ENCODE measurements around the gene ITCH. TPM values are rescaled to one million over a fixed set of nuclear protein-coding genes. Genes with fewer than 3 reads are reported as not detected.
A peak's percentile ranks its signal among the peaks of the same experiment; 100 is the strongest.

The ITCH gene
- total and polyA plus RNA-seq, 12 donors, result 6.7 to 47.5 (median 39.1) TPM

DNA sequence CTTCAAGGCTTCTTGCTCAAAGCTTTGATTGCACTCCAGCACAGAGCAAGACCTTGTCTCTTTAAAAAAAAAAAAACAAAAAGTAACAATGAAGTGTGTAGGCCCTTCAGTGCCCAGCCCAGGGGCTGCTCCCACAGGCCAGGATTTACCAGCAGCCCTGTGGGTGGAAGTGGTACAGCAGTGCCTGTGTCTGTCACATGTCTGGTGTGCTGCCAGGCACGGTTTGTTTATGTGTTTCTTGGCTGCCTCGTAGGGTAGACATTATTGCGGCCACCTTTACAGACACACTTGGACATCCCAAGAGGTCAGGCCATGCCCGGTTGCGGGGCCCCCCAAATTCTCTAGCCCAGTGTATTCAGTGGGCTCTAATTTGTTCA is 165.8 kb downstream of the ITCH start:
- H3K36me3 ChIP-seq, result peaks cover 0 to 91% (median 25%) of the 10 kb centered on the region in 9 donors
- peaks cover 14 to 75% (median 42%) of the 10 kb centered on the region in 9 donors for H3K4me1 ChIP-seq
- intact Hi-C loops (cut with DNase I), result loop anchor here in 2 of 10 donors (5.0 to 10.0 kb wide), 2 partner anchors 214 to 217 kb away; no protein-coding TSS in a partner anchor
- H3K27ac ChIP-seq, result peak overlapping the region in 6 of 10 donors; percentile 9 to 67 (median 52)
- TF ChIP-seq, protein P1, sequence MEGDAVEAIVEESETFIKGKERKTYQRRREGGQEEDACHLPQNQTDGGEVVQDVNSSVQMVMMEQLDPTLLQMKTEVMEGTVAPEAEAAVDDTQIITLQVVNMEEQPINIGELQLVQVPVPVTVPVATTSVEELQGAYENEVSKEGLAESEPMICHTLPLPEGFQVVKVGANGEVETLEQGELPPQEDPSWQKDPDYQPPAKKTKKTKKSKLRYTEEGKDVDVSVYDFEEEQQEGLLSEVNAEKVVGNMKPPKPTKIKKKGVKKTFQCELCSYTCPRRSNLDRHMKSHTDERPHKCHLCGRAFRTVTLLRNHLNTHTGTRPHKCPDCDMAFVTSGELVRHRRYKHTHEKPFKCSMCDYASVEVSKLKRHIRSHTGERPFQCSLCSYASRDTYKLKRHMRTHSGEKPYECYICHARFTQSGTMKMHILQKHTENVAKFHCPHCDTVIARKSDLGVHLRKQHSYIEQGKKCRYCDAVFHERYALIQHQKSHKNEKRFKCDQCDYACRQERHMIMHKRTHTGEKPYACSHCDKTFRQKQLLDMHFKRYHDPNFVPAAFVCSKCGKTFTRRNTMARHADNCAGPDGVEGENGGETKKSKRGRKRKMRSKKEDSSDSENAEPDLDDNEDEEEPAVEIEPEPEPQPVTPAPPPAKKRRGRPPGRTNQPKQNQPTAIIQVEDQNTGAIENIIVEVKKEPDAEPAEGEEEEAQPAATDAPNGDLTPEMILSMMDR (IDR thresholded peaks at IDR 0.05), result peak in 3 of 9 donors; percentile 13 to 14 (median 13)
- H3K4me3 ChIP-seq, result no peak overlapping the region
- ATAC-seq, result peak; percentile 30 to 77 (median 60)
- H3K9me3 ChIP-seq, result no peaks in the 10 kb centered on the region
- WGBS, 2 donors, result 41 to 44% methylated on average over 5 of the region's 5 CpGs
- no peaks in the 10 kb centered on the region for H3K27me3 ChIP-seq
- peak; percentile 52 to 53 for DNase-seq

DNA sequence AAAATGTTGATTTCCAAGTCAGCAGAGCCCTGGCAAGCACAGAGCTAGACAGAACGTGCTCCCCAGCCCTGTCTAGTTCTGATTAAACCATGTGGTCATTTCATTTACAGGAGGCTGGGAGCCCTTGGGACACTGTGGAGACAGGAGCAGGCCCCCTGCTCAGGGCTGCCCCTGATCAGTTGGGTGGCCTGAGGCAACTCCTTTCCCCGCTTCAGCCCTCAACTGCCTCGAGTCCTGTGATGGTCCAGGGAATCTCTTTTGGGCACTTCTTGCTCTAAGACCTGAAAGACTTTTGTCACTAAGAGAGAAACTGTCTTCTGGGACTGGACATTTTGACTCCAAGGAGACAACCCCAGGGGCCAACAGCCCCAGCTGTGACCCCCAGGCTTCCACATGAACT is 166.7 kb downstream of the ITCH start:
- no peak for DNase-seq
- H3K27me3 ChIP-seq, result no peaks in the 10 kb centered on the region
- intact Hi-C loops (cut with DNase I), result loop anchor here in 4 of 10 donors (5.0 to 10.0 kb wide), 4 partner anchors 175 to 225 kb away; partner anchors contain the start of gene TP53INP2 (in 1 of the 4)
- H3K4me1 ChIP-seq, result peaks cover 14 to 68% (median 38%) of the 10 kb centered on the region in 9 donors
- H3K36me3 ChIP-seq, result peaks cover 0 to 93% (median 33%) of the 10 kb centered on the region in 9 donors
- no peaks in the 10 kb centered on the region for H3K9me3 ChIP-seq
- TF ChIP-seq, protein P1 (IDR thresholded peaks at IDR 0.05), result no peak
- H3K4me3 ChIP-seq, result no peak overlapping the region
- H3K27ac ChIP-seq, result peak overlapping the region in 3 of 10 donors; percentile 14 to 64 (median 41)
- 67 to 73% methylated on average over 3 of the region's 3 CpGs for WGBS, 2 donors
- peak in 1 of 8 donors; percentile 16 for ATAC-seq

DNA sequence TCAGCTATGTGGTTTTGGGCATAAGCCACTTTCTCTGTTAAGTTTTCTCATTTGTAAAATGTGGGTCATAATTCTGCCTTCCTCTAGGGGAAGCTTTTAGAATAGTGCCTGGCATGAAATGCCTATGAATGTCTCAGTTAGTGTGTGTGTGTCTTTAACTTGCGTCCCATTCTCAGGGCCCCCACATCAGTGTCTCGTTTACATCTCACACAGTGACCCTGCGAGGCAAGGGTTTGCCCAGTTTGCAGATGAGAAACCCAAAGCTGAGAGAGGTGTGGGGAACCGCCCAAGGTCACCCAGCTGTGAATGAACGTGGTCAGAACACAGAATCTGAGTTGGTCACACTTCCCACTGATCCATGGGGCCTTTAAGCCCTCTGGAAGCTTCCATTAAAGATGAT is 167.3 kb downstream of the ITCH start:
- Histone ChIP-seq H3K9me3 (no peaks in the 10 kb centered on the region), H3K27me3 (no peaks in the 10 kb centered on the region), H3K36me3 (peaks cover 0 to 95% (median 39%) of the 10 kb centered on the region in 9 donors), H3K4me1 (peaks cover 13 to 65% (median 34%) of the 10 kb centered on the region in 9 donors), H3K27ac (peak overlapping the region in 1 of 10 donors; percentile 14), H3K4me3 (no peak overlapping the region)
- ATAC-seq (no peak), DNase-seq (no peak)
- 85 to 87% methylated on average over 5 of the region's 5 CpGs for WGBS, 2 donors
- TF ChIP-seq, protein P1 (IDR thresholded peaks at IDR 0.05), result no peak
- intact Hi-C loops (cut with DNase I), result loop anchor here in 2 of 10 donors (10.0 kb wide), 2 partner anchors 174 to 224 kb away; partner anchors contain the start of gene TP53INP2 (in 1 of the 2)

DNA sequence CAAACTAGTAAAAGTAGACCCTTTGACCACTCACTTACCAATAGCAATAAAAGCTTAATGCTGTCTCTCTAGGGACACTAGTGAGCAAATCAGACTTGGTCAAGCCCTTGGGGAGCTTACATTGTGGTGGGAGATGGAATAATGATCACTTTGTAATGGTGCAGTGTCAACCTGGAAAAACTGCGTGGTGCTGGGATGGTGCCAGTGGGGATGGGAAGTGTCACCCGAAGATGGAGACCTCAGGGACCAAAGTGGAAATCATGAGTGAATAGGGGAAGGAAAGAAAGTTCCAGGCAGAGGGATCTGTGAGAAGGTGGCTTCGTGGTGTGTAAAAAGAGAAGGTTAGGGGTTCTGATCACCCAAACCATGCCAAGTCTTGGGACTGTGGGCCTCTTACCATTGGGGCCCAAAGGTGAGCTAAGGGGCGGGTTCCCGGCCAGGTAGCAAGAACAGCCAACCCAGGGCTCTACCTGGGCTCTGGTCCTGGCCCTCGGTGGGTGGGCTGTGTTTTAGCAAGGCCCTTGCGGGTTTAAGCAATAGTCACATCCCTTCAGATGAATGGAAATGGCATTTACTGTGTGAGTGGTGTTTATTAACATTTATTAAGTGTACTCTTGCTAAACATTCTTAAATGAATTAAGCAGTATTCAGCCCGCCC is 168.7 kb downstream of the ITCH start:
- Histone ChIP-seq H3K36me3 (peaks cover 0 to 97% (median 48%) of the 10 kb centered on the region in 9 donors), H3K4me1 (peaks cover 0 to 51% (median 22%) of the 10 kb centered on the region in 9 donors), H3K4me3 (no peak overlapping the region), H3K9me3 (no peaks in the 10 kb centered on the region), H3K27ac (no peak overlapping the region), H3K27me3 (no peaks in the 10 kb centered on the region)
- DNase-seq (no peak), ATAC-seq (no peak)
- intact Hi-C loops (cut with DNase I), result loop anchor here in 2 of 10 donors (10.0 kb wide), 2 partner anchors 173 to 223 kb away; partner anchors contain the start of gene TP53INP2 (in 1 of the 2)
- WGBS, 2 donors, result 86% methylated on average over 8 of the region's 8 CpGs
- TF ChIP-seq, protein P1 (IDR thresholded peaks at IDR 0.05), result no peak
